ENCODE results near the gene PTK7. TPM values are rescaled to one million over a fixed set of nuclear protein-coding genes. Genes with fewer than 3 reads are reported as not detected.

Gene PTK7
- total RNA-seq, 1 experiment from 2014 or later: 66.0 TPM

GRCh38 chr6:43183441-43183840, 107.3 kb downstream of the PTK7 start:
- CTCF ChIA-PET: interaction anchor here (1.4 kb wide), 1 partner anchor 64 kb away, joined by 3 read pairs; no protein-coding TSS in a partner anchor
- BruUV-seq (replicated peaks): no TSS peak
- Mint-ChIP-seq H3K4me1 (ENCODE audit: low read depth, unreplicated experiment) (peaks cover 41% of the 10 kb centered on the region), H3K9me3 (ENCODE audit: low read depth, unreplicated experiment) (no peaks in the 10 kb centered on the region), H3K4me3 (ENCODE audit: low read depth, unreplicated experiment) (peak overlapping the region; percentile 77), H3K27me3 (ENCODE audit: unreplicated experiment) (no peaks in the 10 kb centered on the region), H3K36me3 (ENCODE audit: insufficient read depth, unreplicated experiment) (peaks cover 52% of the 10 kb centered on the region), H3K27ac (ENCODE audit: unreplicated experiment) (peak overlapping the region; percentile 9)
- DNase-seq: no peak
- TF ChIP-seq, protein P1, sequence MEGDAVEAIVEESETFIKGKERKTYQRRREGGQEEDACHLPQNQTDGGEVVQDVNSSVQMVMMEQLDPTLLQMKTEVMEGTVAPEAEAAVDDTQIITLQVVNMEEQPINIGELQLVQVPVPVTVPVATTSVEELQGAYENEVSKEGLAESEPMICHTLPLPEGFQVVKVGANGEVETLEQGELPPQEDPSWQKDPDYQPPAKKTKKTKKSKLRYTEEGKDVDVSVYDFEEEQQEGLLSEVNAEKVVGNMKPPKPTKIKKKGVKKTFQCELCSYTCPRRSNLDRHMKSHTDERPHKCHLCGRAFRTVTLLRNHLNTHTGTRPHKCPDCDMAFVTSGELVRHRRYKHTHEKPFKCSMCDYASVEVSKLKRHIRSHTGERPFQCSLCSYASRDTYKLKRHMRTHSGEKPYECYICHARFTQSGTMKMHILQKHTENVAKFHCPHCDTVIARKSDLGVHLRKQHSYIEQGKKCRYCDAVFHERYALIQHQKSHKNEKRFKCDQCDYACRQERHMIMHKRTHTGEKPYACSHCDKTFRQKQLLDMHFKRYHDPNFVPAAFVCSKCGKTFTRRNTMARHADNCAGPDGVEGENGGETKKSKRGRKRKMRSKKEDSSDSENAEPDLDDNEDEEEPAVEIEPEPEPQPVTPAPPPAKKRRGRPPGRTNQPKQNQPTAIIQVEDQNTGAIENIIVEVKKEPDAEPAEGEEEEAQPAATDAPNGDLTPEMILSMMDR (IDR thresholded peaks at IDR 0.05; ENCODE audit: unreplicated experiment): no peak
- intact Hi-C loops (cut with micrococcal nuclease; ENCODE audit: unreplicated experiment): no loop called here

DNA sequence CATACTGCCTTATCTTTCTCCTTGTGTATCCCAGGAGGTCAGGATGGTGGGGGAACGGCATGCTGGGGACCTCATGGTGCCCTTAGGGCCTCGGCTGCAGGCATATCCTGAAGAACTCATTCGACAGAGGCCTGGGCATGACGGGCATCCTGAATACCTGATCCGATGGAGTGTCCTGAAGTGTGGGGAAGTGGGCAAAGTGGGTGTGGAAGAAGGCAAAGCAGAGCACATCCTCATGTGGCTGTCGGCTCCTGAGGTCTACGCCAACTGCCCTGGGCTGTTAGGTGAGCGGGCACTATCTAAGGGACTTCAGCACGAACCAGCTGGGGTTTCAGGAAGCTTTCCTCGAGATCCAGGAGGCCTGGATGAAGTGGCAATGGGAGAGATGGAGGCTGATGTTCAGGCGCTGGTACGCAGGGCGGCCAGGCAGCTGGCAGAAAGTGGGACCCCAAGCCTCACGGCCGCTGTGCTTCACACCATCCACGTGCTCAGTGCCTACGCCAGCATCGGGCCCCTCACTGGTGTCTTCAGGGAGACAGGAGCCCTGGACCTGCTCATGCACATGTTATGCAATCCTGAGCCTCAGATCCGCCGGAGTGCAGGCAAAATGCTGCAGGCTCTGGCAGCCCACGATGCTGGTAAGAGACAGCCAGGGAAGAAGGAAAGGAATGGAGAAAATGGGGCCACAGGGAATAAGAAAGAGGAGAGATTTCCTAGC, 108.3 kb downstream of the PTK7 start:
- CTCF ChIA-PET: no interaction called here
- Mint-ChIP-seq H3K4me3 (ENCODE audit: low read depth, unreplicated experiment) (no peak overlapping the region), H3K9me3 (ENCODE audit: low read depth, unreplicated experiment) (no peaks in the 10 kb centered on the region), H3K27me3 (ENCODE audit: unreplicated experiment) (no peaks in the 10 kb centered on the region), H3K36me3 (ENCODE audit: insufficient read depth, unreplicated experiment) (peaks cover 46% of the 10 kb centered on the region), H3K27ac (ENCODE audit: unreplicated experiment) (no peak overlapping the region), H3K4me1 (ENCODE audit: low read depth, unreplicated experiment) (peaks cover 41% of the 10 kb centered on the region)
- no peak for DNase-seq
- intact Hi-C loops (cut with micrococcal nuclease; ENCODE audit: unreplicated experiment): no loop called here
- TF ChIP-seq, protein P1 (IDR thresholded peaks at IDR 0.05; ENCODE audit: unreplicated experiment): no peak
- BruUV-seq (replicated peaks): no TSS peak

GRCh38 chr6:43185391-43185985, 109.4 kb downstream of the PTK7 start:
- peaks cover 41% of the 10 kb centered on the region for H3K4me1 Mint-ChIP-seq (ENCODE audit: low read depth, unreplicated experiment)
- intact Hi-C loops (cut with micrococcal nuclease; ENCODE audit: unreplicated experiment): no loop called here
- no peak overlapping the region for H3K27ac Mint-ChIP-seq (ENCODE audit: unreplicated experiment)
- TSS peak; percentile 1 for BruUV-seq (replicated peaks)
- TF ChIP-seq, protein P1 (IDR thresholded peaks at IDR 0.05; ENCODE audit: unreplicated experiment): no peak
- no peak overlapping the region for H3K4me3 Mint-ChIP-seq (ENCODE audit: low read depth, unreplicated experiment)
- CTCF ChIA-PET: interaction anchor here (0.6 kb wide), 1 partner anchor 87 kb away, joined by 3 read pairs; no protein-coding TSS in a partner anchor
- no peaks in the 10 kb centered on the region for H3K9me3 Mint-ChIP-seq (ENCODE audit: low read depth, unreplicated experiment)
- DNase-seq: no peak
- H3K36me3 Mint-ChIP-seq (ENCODE audit: insufficient read depth, unreplicated experiment): peaks cover 43% of the 10 kb centered on the region
- no peaks in the 10 kb centered on the region for H3K27me3 Mint-ChIP-seq (ENCODE audit: unreplicated experiment)

DNA sequence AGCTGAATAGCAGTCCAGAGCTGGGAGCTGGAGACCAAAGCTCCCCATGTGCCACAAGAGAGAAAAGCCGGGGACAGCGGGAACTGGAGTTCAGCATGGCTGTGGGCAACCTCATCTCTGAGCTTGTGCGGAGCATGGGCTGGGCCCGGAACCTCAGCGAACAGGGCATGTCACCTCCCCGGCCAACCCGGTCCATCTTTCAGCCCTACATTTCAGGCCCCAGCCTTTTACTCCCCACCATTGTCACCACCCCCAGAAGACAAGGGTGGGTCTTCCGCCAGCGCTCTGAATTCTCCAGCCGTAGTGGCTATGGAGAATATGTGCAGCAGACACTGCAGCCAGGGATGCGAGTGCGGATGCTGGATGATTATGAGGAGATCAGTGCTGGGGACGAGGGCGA, 109.9 kb downstream of the PTK7 start:
- no peak for DNase-seq
- no peaks in the 10 kb centered on the region for H3K27me3 Mint-ChIP-seq (ENCODE audit: unreplicated experiment)
- H3K4me1 Mint-ChIP-seq (ENCODE audit: low read depth, unreplicated experiment): peaks cover 38% of the 10 kb centered on the region
- no peak overlapping the region for H3K27ac Mint-ChIP-seq (ENCODE audit: unreplicated experiment)
- H3K4me3 Mint-ChIP-seq (ENCODE audit: low read depth, unreplicated experiment): no peak overlapping the region
- no peaks in the 10 kb centered on the region for H3K9me3 Mint-ChIP-seq (ENCODE audit: low read depth, unreplicated experiment)
- TF ChIP-seq, protein P1 (IDR thresholded peaks at IDR 0.05; ENCODE audit: unreplicated experiment): no peak
- intact Hi-C loops (cut with micrococcal nuclease; ENCODE audit: unreplicated experiment): no loop called here
- CTCF ChIA-PET: interaction anchor here (0.6 kb wide), 1 partner anchor 87 kb away, joined by 3 read pairs; no protein-coding TSS in a partner anchor
- H3K36me3 Mint-ChIP-seq (ENCODE audit: insufficient read depth, unreplicated experiment): peaks cover 39% of the 10 kb centered on the region
- no TSS peak for BruUV-seq (replicated peaks)

Data from Calu3 (cell line).